ENCODE data around the gene MCTP1. TPM values are rescaled to one million over a fixed set of nuclear protein-coding genes. Genes with fewer than 3 reads are reported as not detected.

MCTP1 gene
- total RNA-seq, 1 experiment from 2014 or later, result 5.6 TPM

GRCh38 chr5:95093211-95093610 lies 191.7 kb downstream of the MCTP1 start (continued):
- TF ChIP-seq ZNF671 (CRISPR knock-in tag; IDR thresholded peaks at IDR 0.05) (no peak), ZNF416 (CRISPR knock-in tag; IDR thresholded peaks at IDR 0.05) (no peak), USF1 (CRISPR knock-in tag; IDR thresholded peaks at IDR 0.05) (no peak), FOXP4 (CRISPR knock-in tag; IDR thresholded peaks at IDR 0.05) (no peak)

GRCh38 chr5:95090774-95091173 lies 194.1 kb downstream of the MCTP1 start:
- no peak for TF ChIP-seq USF1 (CRISPR knock-in tag; IDR thresholded peaks at IDR 0.05)
- TF ChIP-seq HMGA2 (CRISPR knock-in tag; IDR thresholded peaks at IDR 0.05), result no peak
- TF ChIP-seq SMAD4 (CRISPR knock-in tag; IDR thresholded peaks at IDR 0.05), result no peak
- Mint-ChIP-seq H3K9me3 (peaks cover 17% of the 10 kb centered on the region), H3K4me1 (peaks cover 11% of the 10 kb centered on the region), H3K27ac (no peak overlapping the region), H3K4me3 (no peak overlapping the region), H3K36me3 (peaks cover 2% of the 10 kb centered on the region; the same call in 1 of the 2 replicates), H3K27me3 (ENCODE audit: low read depth) (no peaks in the 10 kb centered on the region)
- ChIA-PET CTCF (no interaction called here), POLR2A (no interaction called here)
- ATAC-seq, result no peak
- DNase-seq (ENCODE audit: low spot score), result no peak

- CTCF ChIA-PET, result no interaction called here
- Mint-ChIP-seq H3K36me3 (peaks cover 2% of the 10 kb centered on the region; the same call in 1 of the 2 replicates), H3K27me3 (ENCODE audit: low read depth) (no peaks in the 10 kb centered on the region), H3K9me3 (peaks cover 17% of the 10 kb centered on the region), H3K4me3 (no peak overlapping the region), H3K4me1 (peaks cover 15% of the 10 kb centered on the region), H3K27ac (no peak overlapping the region)
- POLR2A ChIA-PET, result interaction anchor here (1.0 kb wide), 1 partner anchor 38 kb away, joined by 3 read pairs; no protein-coding TSS in a partner anchor
- no peak for ATAC-seq
- TF ChIP-seq FOXP1 (CRISPR knock-in tag; IDR thresholded peaks at IDR 0.05; ENCODE audit: borderline replicate concordance) (no peak), ZNF671 (CRISPR knock-in tag; IDR thresholded peaks at IDR 0.05) (no peak), ZNF138 (CRISPR knock-in tag; conservative IDR thresholded peaks at IDR 0.05) (no peak), MAX (CRISPR knock-in tag; IDR thresholded peaks at IDR 0.05) (no peak), ATF1 (CRISPR knock-in tag; IDR thresholded peaks at IDR 0.05) (no peak), CREM (CRISPR knock-in tag; IDR thresholded peaks at IDR 0.05) (no peak), ZNF425 (CRISPR knock-in tag; conservative IDR thresholded peaks at IDR 0.05) (no peak), SMAD4 (CRISPR knock-in tag; IDR thresholded peaks at IDR 0.05) (no peak), TP53 (CRISPR knock-in tag; IDR thresholded peaks at IDR 0.05) (no peak), ZNF416 (CRISPR knock-in tag; IDR thresholded peaks at IDR 0.05) (no peak), TEAD4 (CRISPR knock-in tag; IDR thresholded peaks at IDR 0.05) (no peak), ZBTB43 (CRISPR knock-in tag; IDR thresholded peaks at IDR 0.05) (no peak), E2F5 (CRISPR knock-in tag; IDR thresholded peaks at IDR 0.05) (no peak), FOXK1 (CRISPR knock-in tag; IDR thresholded peaks at IDR 0.05) (no peak), RELA (CRISPR knock-in tag; IDR thresholded peaks at IDR 0.05; ENCODE audit: borderline replicate concordance) (no peak), ARID4B (CRISPR knock-in tag; IDR thresholded peaks at IDR 0.05; ENCODE audit: borderline replicate concordance) (no peak), NR2C2 (CRISPR knock-in tag; IDR thresholded peaks at IDR 0.05) (no peak)
- DNase-seq (ENCODE audit: low spot score), result no peak
These were observed 197.0 kb downstream of the MCTP1 start for GRCh38 chr5:95087816-95088317.

Data from WTC11 (cell line).